Nephron progenitor cell (in vitro differentiated cells): ENCODE results near the gene FRMD6.
A peak's percentile ranks its signal among the peaks of the same experiment; 100 is the strongest.

Source experiments
- DNase-seq: peaks from one replicate; pipeline ENCODE4 v3.0.0; 2021
- H3K27ac Mint-ChIP-seq: 2 replicates; pipeline ENCODE4 v1.8.0; 2021; ENCODE audit warnings: mild to moderate bottlenecking, moderate library complexity, mixed read lengths
- H3K27me3 Mint-ChIP-seq: 2 replicates; pipeline ENCODE4 v1.8.0; 2021; ENCODE audit warnings: mild to moderate bottlenecking, low read depth, mixed read lengths; ENCODE audit not compliant: poor library complexity
- H3K36me3 Mint-ChIP-seq: 2 replicates; pipeline ENCODE4 v1.8.0; 2021; ENCODE audit warnings: low read depth, mixed read lengths
- H3K4me1 Mint-ChIP-seq: 2 replicates; pipeline ENCODE4 v1.8.0; 2021; ENCODE audit warnings: mixed read lengths
- H3K4me3 Mint-ChIP-seq: 2 replicates; pipeline ENCODE4 v1.8.0; 2021; ENCODE audit warnings: mild to moderate bottlenecking, moderate library complexity, mixed read lengths
- H3K9me3 Mint-ChIP-seq: 2 replicates; pipeline ENCODE4 v1.8.0; 2021; ENCODE audit warnings: mild to moderate bottlenecking, moderate library complexity, mixed read lengths
- TF ChIP-seq, protein P1 (sequence below): fragments of 200-600 bp; sonication (generic); IDR thresholded peaks from 2 replicates; pipeline ENCODE4 v1.5.0; 2021; ENCODE audit warnings: antibody characterized with exemption

FRMD6 gene

DNA sequence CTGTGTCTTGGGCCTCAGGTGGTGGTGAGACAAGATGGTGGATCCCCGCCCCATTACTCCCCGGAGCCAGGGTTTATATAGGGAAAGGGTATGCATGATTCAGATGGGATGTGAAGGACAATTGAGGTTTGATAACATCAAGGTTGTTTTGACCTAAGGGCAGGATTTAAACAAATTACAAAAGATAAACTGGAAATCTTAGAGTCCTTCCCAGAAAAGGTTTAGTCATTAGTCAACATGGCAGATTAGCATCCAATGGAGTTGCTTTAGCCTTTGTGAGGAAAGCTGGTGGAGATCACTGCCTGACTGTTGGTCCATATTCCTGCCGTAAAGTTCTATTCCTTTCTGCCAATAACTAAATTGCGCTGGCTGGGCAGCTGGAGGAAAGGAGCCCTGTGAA lies 15.6 kb upstream of the FRMD6 start:
- Mint-ChIP-seq H3K9me3 (no peaks in the 10 kb centered on the region), H3K4me1 (peaks cover 12% of the 10 kb centered on the region), H3K27me3 (no peaks in the 10 kb centered on the region), H3K36me3 (peaks cover 4% of the 10 kb centered on the region), H3K4me3 (no peak overlapping the region), H3K27ac (no peak overlapping the region)
- DNase-seq, result no peak
- TF ChIP-seq, protein P1, sequence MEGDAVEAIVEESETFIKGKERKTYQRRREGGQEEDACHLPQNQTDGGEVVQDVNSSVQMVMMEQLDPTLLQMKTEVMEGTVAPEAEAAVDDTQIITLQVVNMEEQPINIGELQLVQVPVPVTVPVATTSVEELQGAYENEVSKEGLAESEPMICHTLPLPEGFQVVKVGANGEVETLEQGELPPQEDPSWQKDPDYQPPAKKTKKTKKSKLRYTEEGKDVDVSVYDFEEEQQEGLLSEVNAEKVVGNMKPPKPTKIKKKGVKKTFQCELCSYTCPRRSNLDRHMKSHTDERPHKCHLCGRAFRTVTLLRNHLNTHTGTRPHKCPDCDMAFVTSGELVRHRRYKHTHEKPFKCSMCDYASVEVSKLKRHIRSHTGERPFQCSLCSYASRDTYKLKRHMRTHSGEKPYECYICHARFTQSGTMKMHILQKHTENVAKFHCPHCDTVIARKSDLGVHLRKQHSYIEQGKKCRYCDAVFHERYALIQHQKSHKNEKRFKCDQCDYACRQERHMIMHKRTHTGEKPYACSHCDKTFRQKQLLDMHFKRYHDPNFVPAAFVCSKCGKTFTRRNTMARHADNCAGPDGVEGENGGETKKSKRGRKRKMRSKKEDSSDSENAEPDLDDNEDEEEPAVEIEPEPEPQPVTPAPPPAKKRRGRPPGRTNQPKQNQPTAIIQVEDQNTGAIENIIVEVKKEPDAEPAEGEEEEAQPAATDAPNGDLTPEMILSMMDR, result no peak

DNA sequence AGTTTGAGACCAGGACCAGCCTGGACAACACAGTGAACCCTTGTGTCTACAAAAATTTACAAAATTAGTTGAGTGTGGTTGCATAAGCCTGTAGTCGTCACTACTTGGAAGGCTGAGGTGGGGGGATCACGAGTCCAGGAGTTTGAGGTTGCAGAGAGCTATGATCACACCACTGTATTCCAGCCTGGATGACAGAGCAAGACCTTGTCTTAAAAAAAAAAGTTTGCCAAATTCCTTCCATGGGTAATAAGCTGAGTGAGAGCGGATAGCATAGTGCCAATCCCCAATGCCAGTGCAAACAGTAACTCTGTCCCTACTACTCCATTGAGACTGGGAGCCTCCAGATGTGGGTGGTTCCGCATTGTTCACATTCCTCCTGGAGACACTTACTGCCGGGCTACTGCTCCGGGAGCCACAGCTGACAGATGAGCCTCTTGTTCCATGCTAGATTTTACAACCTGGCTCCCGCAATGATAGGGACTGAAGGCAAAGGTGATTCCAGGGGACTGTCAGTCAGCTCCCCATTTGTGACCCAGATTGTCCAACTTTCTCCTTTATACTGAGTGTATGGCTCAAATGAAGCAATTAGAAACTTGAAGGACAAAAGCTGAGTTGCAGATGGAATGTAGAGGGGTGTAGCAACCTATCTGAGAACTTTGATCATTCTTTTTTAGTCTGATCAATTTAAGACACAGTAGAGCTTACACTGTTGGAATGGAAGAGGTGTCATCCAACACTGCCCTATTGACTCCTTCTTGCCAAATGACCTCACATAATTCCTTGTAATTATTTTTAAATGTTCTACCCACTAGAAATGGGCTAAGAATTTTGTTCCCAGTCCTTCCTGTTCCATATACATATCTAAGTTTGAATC lies 13.4 kb upstream of the FRMD6 start:
- Mint-ChIP-seq H3K36me3 (peaks cover 8% of the 10 kb centered on the region), H3K4me3 (no peak overlapping the region), H3K9me3 (no peaks in the 10 kb centered on the region), H3K27me3 (no peaks in the 10 kb centered on the region), H3K4me1 (peaks cover 21% of the 10 kb centered on the region), H3K27ac (no peak overlapping the region)
- peak; percentile 46 for DNase-seq
- TF ChIP-seq, protein P1, result no peak

DNA sequence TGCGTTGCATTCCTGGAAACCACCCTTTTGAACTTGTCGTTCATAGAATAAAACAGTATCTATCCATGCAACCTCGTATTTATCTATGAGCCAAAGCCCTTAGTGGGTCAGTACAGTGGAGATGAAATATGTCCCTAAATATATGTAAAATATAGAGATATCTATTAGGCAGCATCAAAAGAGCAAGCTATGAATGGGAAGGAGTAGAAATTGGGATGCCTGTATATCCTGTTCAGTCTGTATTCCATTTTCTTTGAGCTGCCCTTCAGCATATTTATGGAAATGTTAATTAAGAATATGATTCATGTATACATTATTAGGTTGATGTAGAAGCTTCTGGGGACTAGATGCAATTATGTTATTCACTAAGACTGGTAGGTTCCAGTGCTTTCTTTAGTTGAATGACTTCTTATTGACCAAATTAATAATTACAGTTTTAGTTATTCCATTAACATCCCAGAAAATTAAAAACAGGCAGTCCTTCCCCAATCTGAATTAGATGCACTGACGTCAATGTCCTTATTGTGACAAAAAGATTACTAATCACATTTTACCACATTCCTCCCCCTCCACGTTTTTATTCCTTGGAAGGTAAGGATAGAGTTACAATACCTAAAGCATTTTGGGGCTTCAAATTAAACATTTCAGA lies 11.9 kb upstream of the FRMD6 start:
- H3K4me3 Mint-ChIP-seq, result no peak overlapping the region
- H3K27ac Mint-ChIP-seq, result no peak overlapping the region
- H3K27me3 Mint-ChIP-seq, result no peaks in the 10 kb centered on the region
- H3K4me1 Mint-ChIP-seq, result peaks cover 30% of the 10 kb centered on the region
- peaks cover 8% of the 10 kb centered on the region for H3K36me3 Mint-ChIP-seq
- DNase-seq, result no peak
- H3K9me3 Mint-ChIP-seq, result no peaks in the 10 kb centered on the region
- TF ChIP-seq, protein P1, result no peak

DNA sequence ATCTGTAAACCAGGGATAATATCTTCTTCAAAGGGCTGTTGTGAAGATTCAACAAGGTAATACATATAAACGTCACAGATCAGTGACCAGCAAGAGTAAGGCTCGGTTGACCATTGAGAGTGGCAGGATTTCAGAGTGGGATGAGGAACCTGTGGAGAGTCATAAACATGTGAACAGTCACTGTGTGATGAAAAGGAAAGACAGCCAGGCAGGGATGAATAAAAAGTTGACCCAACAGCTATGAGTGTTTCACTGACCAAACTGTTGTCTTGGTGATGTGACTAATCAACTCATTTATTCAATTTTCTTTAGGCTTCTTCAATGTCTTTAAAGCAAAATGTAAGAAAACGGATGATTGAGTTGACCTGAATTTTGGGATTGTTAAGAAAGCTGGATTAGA lies 8.6 kb upstream of the FRMD6 start:
- no peak overlapping the region for H3K4me3 Mint-ChIP-seq
- TF ChIP-seq, protein P1, result no peak
- peak overlapping the region; percentile 21 for H3K27ac Mint-ChIP-seq
- no peaks in the 10 kb centered on the region for H3K9me3 Mint-ChIP-seq
- no peak for DNase-seq
- H3K27me3 Mint-ChIP-seq, result no peaks in the 10 kb centered on the region
- peaks cover 8% of the 10 kb centered on the region for H3K36me3 Mint-ChIP-seq
- H3K4me1 Mint-ChIP-seq, result peaks cover 34% of the 10 kb centered on the region

DNA sequence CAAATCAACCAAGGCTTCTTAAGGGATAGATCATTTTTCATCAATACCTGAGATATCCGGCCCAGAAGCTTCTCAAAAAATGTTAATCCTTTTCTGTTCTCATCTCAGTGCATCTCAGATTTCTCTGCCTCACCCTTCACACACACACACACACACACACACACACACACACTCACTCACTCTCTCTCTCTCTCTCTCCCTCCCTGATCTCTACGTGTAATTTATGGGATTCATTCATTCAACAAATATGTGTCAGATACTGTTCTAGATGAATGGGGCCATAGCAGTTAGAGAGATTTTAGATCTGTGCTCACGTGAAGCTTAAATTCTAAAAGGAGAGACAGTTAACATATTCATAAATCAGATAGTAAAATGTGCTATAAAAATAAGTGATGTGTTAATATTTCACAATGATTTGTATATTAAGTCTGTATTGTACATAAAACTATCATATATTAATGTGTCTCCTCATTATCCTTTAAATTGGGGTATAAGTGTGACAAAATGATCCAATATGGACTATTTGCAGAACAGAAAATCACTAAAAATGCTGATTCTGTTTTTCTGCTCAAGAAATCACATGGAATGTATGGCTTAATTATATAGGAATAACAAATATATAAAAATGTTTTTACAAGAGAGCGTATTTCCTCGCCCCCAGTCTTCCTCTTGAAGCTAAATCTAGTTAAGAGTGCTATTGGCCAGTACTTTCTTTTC lies 7.3 kb upstream of the FRMD6 start:
- Mint-ChIP-seq H3K27me3 (no peaks in the 10 kb centered on the region), H3K4me1 (peaks cover 37% of the 10 kb centered on the region), H3K36me3 (peaks cover 8% of the 10 kb centered on the region), H3K4me3 (no peak overlapping the region), H3K27ac (peak overlapping the region; percentile 63), H3K9me3 (no peaks in the 10 kb centered on the region)
- TF ChIP-seq, protein P1, result no peak
- DNase-seq, result no peak
